ENCODE data around the gene PRPH2.
"Not testable (repeated sequence)": the region's sequence is repeated elsewhere in the genome, so short reads cannot be mapped to it uniquely, and the experiment has no call there.

Gene PRPH2

GRCh38 chr6:42742116-42742894 lies 19.9 kb upstream of the PRPH2 start:
- no peak for DNase-seq (ENCODE audit: low read depth)
- no peak for TF ChIP-seq CTCF (IDR thresholded peaks at IDR 0.05; ENCODE audit: control insufficient read depth, extremely low read depth, insufficient read depth)
- no peak overlapping the region for H3K4me3 ChIP-seq (ENCODE audit: low read depth, low read length)

GRCh38 chr6:42740725-42741124 lies 18.3 kb upstream of the PRPH2 start:
- no peak for DNase-seq (ENCODE audit: low read depth)
- no peak overlapping the region for H3K4me3 ChIP-seq (ENCODE audit: low read depth, low read length)
- no peak for TF ChIP-seq CTCF (IDR thresholded peaks at IDR 0.05; ENCODE audit: control insufficient read depth, extremely low read depth, insufficient read depth)

GRCh38 chr6:42735976-42736375 lies 13.6 kb upstream of the PRPH2 start:
- DNase-seq (ENCODE audit: low read depth), result no peak
- H3K4me3 ChIP-seq (ENCODE audit: low read depth, low read length), result no peak overlapping the region
- no peak for TF ChIP-seq CTCF (IDR thresholded peaks at IDR 0.05; ENCODE audit: control insufficient read depth, extremely low read depth, insufficient read depth)

GRCh38 chr6:42733867-42734481 lies 11.6 kb upstream of the PRPH2 start:
- not testable (repeated sequence) for DNase-seq (ENCODE audit: low read depth)

GRCh38 chr6:42729731-42730130 lies 7.3 kb upstream of the PRPH2 start:
- no peak for TF ChIP-seq CTCF (IDR thresholded peaks at IDR 0.05; ENCODE audit: control insufficient read depth, extremely low read depth, insufficient read depth)
- DNase-seq (ENCODE audit: low read depth), result no peak
- H3K4me3 ChIP-seq (ENCODE audit: low read depth, low read length), result no peak overlapping the region

More at GRCh38 chr6:42733867-42734481, 11.6 kb upstream of the PRPH2 start:
- not testable (repeated sequence) for H3K4me3 ChIP-seq (ENCODE audit: low read depth, low read length)

- no peak for TF ChIP-seq CTCF (IDR thresholded peaks at IDR 0.05; ENCODE audit: control insufficient read depth, extremely low read depth, insufficient read depth)
- H3K4me3 ChIP-seq (ENCODE audit: low read depth, low read length), result no peak overlapping the region
- DNase-seq (ENCODE audit: low read depth), result no peak
Measured at GRCh38 chr6:42727627-42728026, 5.2 kb upstream of the PRPH2 start.

GRCh38 chr6:42727087-42727611 lies 4.8 kb upstream of the PRPH2 start:
- DNase-seq (ENCODE audit: low read depth), result no peak
- H3K4me3 ChIP-seq (ENCODE audit: low read depth, low read length), result no peak overlapping the region
- no peak for TF ChIP-seq CTCF (IDR thresholded peaks at IDR 0.05; ENCODE audit: control insufficient read depth, extremely low read depth, insufficient read depth)
